ENCODE measurements around the gene ELAPOR2. TPM values are rescaled to one million over a fixed set of nuclear protein-coding genes. Genes with fewer than 3 reads are reported as not detected.

The ELAPOR2 gene
- total and polyA plus RNA-seq, 2 of the 4 experiments (the other 2 are of a cell fraction), result 0.62 to 1.3 TPM

DNA sequence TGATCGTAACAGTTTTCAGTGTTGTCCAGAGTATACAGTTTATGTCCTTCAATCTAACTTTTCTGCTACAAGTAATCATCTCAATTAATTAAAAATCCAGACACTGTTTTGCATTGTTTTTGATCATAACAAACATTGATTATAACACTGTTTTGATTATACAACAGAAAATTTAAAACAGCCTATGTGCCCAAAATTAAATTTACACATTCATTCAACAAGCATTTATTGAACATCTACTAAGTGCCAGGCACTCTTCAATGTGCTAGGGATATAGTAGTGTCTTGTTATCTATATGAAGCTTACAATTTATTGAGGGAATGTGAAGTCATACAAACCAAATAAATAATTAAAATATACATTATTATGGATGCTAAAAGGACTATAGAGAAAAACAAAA is 10.6 kb downstream of the ELAPOR2 start:
- no peak for ATAC-seq (ENCODE audit: low read depth)
- dilution Hi-C loops (cut with HindIII; ENCODE audit: low sequenced_read_pairs, unreplicated experiment) (no loop called here), intact Hi-C loops (cut with micrococcal nuclease) (no loop called here), in situ Hi-C loops (cut with MboI; ENCODE audit: low sequenced_read_pairs) (no loop called here)
- POLR2A ChIA-PET (ENCODE audit: unreplicated experiment), result no interaction called here
- Histone ChIP-seq H4K91ac (ENCODE audit: insufficient read depth, low read depth, low read length) (no peak overlapping the region), H3K18ac (ENCODE audit: low read depth, low read length) (no peak overlapping the region), H4K5ac (ENCODE audit: low read depth, low read length) (no peak overlapping the region), H3K79me1 (ENCODE audit: low read depth in 1 of 2, low read length in 2 of 2) (no peaks in the 10 kb centered on the region), H3K56ac (ENCODE audit: extremely low read depth, insufficient read depth, low read length) (no peak overlapping the region), H3K4ac (ENCODE audit: low read depth, low read length) (no peak overlapping the region), H3K9me1 (ENCODE audit: insufficient read depth, low read length) (no peaks in the 10 kb centered on the region), H2AK5ac (ENCODE audit: low read depth, low read length) (no peak overlapping the region), H2BK20ac (ENCODE audit: low read depth, low read length) (no peak overlapping the region), H4K8ac (ENCODE audit: low read depth in 2 of 2, low read length in 2 of 2) (no peak overlapping the region), H3K9ac (ENCODE audit: low read depth, low read length) (no peak overlapping the region), H3K4me3 (ENCODE audit: insufficient read depth, low read depth, low read length) (no peak overlapping the region), H2BK15ac (ENCODE audit: low read depth, low read length) (no peak overlapping the region), H2AK9ac (replicated peaks; ENCODE audit: low read depth, low read length, poor library complexity) (no peak overlapping the region), H3K4me1 (ENCODE audit: control insufficient read depth, insufficient read depth, low read length) (no peaks in the 10 kb centered on the region), H4K20me1 (ENCODE audit: insufficient read depth, low read length) (no peaks in the 10 kb centered on the region), H3K27ac (ENCODE audit: insufficient read depth, low read length) (no peak overlapping the region), H2BK5ac (ENCODE audit: low read depth, low read length, poor library complexity, severe bottlenecking) (no peak overlapping the region), H3K4me2 (ENCODE audit: low read depth, low read length) (no peak overlapping the region), H3K14ac (replicated peaks; ENCODE audit: low read depth, low read length) (no peak overlapping the region), H2BK120ac (ENCODE audit: low read depth, low read length) (no peak overlapping the region), H2AFZ (replicated peaks; ENCODE audit: low read length, poor library complexity) (no peak overlapping the region), H3K36me3 (ENCODE audit: control insufficient read depth, insufficient read depth, low read length) (no peaks in the 10 kb centered on the region), H3K27me3 (ENCODE audit: control insufficient read depth, insufficient read depth, low read length) (no peaks in the 10 kb centered on the region), H3K23ac (ENCODE audit: low read depth, low read length) (no peak overlapping the region), H3K9me3 (ENCODE audit: control insufficient read depth, insufficient read depth, low read length) (no peaks in the 10 kb centered on the region)
- TF ChIP-seq CEBPB (IDR thresholded peaks at IDR 0.05; ENCODE audit: low read depth, low read length), result no peak
- TF ChIP-seq CHD1 (IDR thresholded peaks at IDR 0.05; ENCODE audit: low read depth, low read length), result no peak
- no peak for TF ChIP-seq BHLHE40 (IDR thresholded peaks at IDR 0.05; ENCODE audit: low read depth, low read length)
- TF ChIP-seq, protein P1, sequence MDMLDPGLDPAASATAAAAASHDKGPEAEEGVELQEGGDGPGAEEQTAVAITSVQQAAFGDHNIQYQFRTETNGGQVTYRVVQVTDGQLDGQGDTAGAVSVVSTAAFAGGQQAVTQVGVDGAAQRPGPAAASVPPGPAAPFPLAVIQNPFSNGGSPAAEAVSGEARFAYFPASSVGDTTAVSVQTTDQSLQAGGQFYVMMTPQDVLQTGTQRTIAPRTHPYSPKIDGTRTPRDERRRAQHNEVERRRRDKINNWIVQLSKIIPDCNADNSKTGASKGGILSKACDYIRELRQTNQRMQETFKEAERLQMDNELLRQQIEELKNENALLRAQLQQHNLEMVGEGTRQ (IDR thresholded peaks at IDR 0.05; ENCODE audit: low read depth, low read length), result no peak
- TF ChIP-seq RCOR1 (IDR thresholded peaks at IDR 0.05; ENCODE audit: insufficient replicate concordance, low read length), result no peak
- TF ChIP-seq, protein P2, sequence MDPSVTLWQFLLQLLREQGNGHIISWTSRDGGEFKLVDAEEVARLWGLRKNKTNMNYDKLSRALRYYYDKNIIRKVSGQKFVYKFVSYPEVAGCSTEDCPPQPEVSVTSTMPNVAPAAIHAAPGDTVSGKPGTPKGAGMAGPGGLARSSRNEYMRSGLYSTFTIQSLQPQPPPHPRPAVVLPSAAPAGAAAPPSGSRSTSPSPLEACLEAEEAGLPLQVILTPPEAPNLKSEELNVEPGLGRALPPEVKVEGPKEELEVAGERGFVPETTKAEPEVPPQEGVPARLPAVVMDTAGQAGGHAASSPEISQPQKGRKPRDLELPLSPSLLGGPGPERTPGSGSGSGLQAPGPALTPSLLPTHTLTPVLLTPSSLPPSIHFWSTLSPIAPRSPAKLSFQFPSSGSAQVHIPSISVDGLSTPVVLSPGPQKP (IDR thresholded peaks at IDR 0.05; ENCODE audit: borderline replicate concordance, low read depth, low read length), result no peak
- no peak for TF ChIP-seq SMC3 (IDR thresholded peaks at IDR 0.05; ENCODE audit: low read depth, low read length)
- TF ChIP-seq RFX5 (IDR thresholded peaks at IDR 0.05; ENCODE audit: low read depth, low read length), result no peak
- no peak for TF ChIP-seq MXI1 (IDR thresholded peaks at IDR 0.05; ENCODE audit: borderline replicate concordance, low read depth, low read length)
- no peak for TF ChIP-seq POLR2A (IDR thresholded peaks at IDR 0.05; ENCODE audit: low read depth, low read length)
- no peak for TF ChIP-seq RAD21 (IDR thresholded peaks at IDR 0.05; ENCODE audit: low read length)
- TF ChIP-seq FOS (IDR thresholded peaks at IDR 0.05; ENCODE audit: low read depth, low read length), result no peak
- no peak for TF ChIP-seq MAFK (IDR thresholded peaks at IDR 0.05; ENCODE audit: low read depth, low read length)
- TF ChIP-seq MAZ (IDR thresholded peaks at IDR 0.05; ENCODE audit: borderline replicate concordance, low read depth, low read length), result no peak
- TF ChIP-seq, protein P3, sequence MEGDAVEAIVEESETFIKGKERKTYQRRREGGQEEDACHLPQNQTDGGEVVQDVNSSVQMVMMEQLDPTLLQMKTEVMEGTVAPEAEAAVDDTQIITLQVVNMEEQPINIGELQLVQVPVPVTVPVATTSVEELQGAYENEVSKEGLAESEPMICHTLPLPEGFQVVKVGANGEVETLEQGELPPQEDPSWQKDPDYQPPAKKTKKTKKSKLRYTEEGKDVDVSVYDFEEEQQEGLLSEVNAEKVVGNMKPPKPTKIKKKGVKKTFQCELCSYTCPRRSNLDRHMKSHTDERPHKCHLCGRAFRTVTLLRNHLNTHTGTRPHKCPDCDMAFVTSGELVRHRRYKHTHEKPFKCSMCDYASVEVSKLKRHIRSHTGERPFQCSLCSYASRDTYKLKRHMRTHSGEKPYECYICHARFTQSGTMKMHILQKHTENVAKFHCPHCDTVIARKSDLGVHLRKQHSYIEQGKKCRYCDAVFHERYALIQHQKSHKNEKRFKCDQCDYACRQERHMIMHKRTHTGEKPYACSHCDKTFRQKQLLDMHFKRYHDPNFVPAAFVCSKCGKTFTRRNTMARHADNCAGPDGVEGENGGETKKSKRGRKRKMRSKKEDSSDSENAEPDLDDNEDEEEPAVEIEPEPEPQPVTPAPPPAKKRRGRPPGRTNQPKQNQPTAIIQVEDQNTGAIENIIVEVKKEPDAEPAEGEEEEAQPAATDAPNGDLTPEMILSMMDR (conservative IDR thresholded peaks at IDR 0.05; ENCODE audit: low read depth, low read length), result no peak
- no peak for TF ChIP-seq NFE2L2 (IDR thresholded peaks at IDR 0.05; ENCODE audit: low read depth, low read length)
- no CpG with 5 or more reads among the region's 1 CpG for WGBS, 2 experiments (ENCODE audit: extremely low coverage in 2 of 2, insufficient read length in 1 of 2)
- no peak for DNase-seq
- CTCF ChIA-PET, result interaction anchor here (0.5 kb wide), 1 partner anchor 235 kb away, joined by 3 read pairs; no protein-coding TSS in a partner anchor
- BruUV-seq (replicated peaks), result no TSS peak
